Mesendoderm (in vitro differentiated cells): ENCODE measurements around the gene DEFB116. TPM values are rescaled to one million over a fixed set of nuclear protein-coding genes. Genes with fewer than 3 reads are reported as not detected.

Experiments
- small RNA-seq: library from polyadenylated mRNA; stranded (forward); fragments of <200 nt; extraction: miRNeasy Mini kit (QIAGEN cat#:217004); gene quantifications from one replicate; pipeline ENCODE3, GENCODE V24; 2013; ENCODE audit not compliant: insufficient read depth

DEFB116 gene

Small RNA genes lying within 50 kb of the gene (small RNA-seq; reads per million reads assigned to genes)
- not detected for gene RNA5SP480
